Neutrophil (primary cell): Measurements from ENCODE around the gene GRIN2A.

Source experiments
- H3K27ac ChIP-seq: fragments of 200-600 bp; sonication (generic); 2 replicates; pipeline ENCODE4 v1.5.1; 2016; ENCODE audit warnings: mild to moderate bottlenecking, moderate library complexity
- H3K27me3 ChIP-seq: fragments of 200-600 bp; sonication (generic); 2 replicates; pipeline ENCODE4 v1.6.0; 2016; ENCODE audit warnings: mild to moderate bottlenecking
- H3K36me3 ChIP-seq: fragments of 200-600 bp; sonication (generic); 2 replicates; pipeline ENCODE4 v1.5.1; 2017
- H3K4me1 ChIP-seq, 2 experiments: fragments of 200-600 bp in 1 of 2; sonication (generic) in 1 of 2; 1 replicate in 1 of 2; 2 replicates in 1 of 2; pipeline versions ENCODE4 v1.5.1 to v1.6.1; 2013 to 2016; ENCODE audit warnings: low read depth in 1 of 2, low read length in 1 of 2, mild to moderate bottlenecking in 1 of 2, moderate library complexity in 1 of 2; ENCODE audit not compliant: control insufficient read depth in 1 of 2, insufficient read depth in 1 of 2
- H3K4me3 ChIP-seq, 2 experiments: fragments of 200-600 bp in 1 of 2; sonication (generic) in 1 of 2; 1 replicate in 1 of 2; 2 replicates in 1 of 2; pipeline ENCODE4 v1.5.1; 2013 to 2016; ENCODE audit warnings: low read depth in 1 of 2, low read length in 1 of 2, mild to moderate bottlenecking in 1 of 2, moderate library complexity in 1 of 2
- H3K9me3 ChIP-seq: fragments of 200-600 bp; sonication (generic); 2 replicates; pipeline ENCODE4 v1.5.1; 2016
- CTCF ChIP-seq: fragments of 200-600 bp; sonication (generic); IDR thresholded peaks from 2 replicates; pipeline ENCODE4 v1.5.1; 2016; ENCODE audit warnings: antibody characterized with exemption

GRIN2A gene

GRCh38 chr16:10009684-10010083, 172.5 kb downstream of the GRIN2A start:
- no peaks in the 10 kb centered on the region for H3K27me3 ChIP-seq
- no peak overlapping the region for H3K27ac ChIP-seq
- TF ChIP-seq CTCF, result no peak
- H3K4me3 ChIP-seq, result no peak overlapping the region
- no peaks in the 10 kb centered on the region for H3K4me1 ChIP-seq
- no peaks in the 10 kb centered on the region for H3K9me3 ChIP-seq
- no peaks in the 10 kb centered on the region for H3K36me3 ChIP-seq

GRCh38 chr16:10003486-10003885, 178.7 kb downstream of the GRIN2A start:
- Histone ChIP-seq H3K9me3 (no peaks in the 10 kb centered on the region), H3K36me3 (no peaks in the 10 kb centered on the region), H3K4me3 (no peak overlapping the region), H3K27me3 (no peaks in the 10 kb centered on the region), H3K27ac (no peak overlapping the region), H3K4me1 (no peaks in the 10 kb centered on the region)
- no peak for TF ChIP-seq CTCF

- H3K9me3 ChIP-seq, result no peaks in the 10 kb centered on the region
- H3K36me3 ChIP-seq, result no peaks in the 10 kb centered on the region
- H3K4me1 ChIP-seq, result no peaks in the 10 kb centered on the region
- H3K27me3 ChIP-seq, result no peaks in the 10 kb centered on the region
- TF ChIP-seq CTCF, result no peak
- H3K4me3 ChIP-seq, result no peak overlapping the region
- H3K27ac ChIP-seq, result no peak overlapping the region
These were observed 180.9 kb downstream of the GRIN2A start for GRCh38 chr16:10001258-10001775.

GRCh38 chr16:9996221-9996620, 186.0 kb downstream of the GRIN2A start:
- H3K27me3 ChIP-seq, result no peaks in the 10 kb centered on the region
- no peak overlapping the region for H3K4me3 ChIP-seq
- no peaks in the 10 kb centered on the region for H3K9me3 ChIP-seq
- no peaks in the 10 kb centered on the region for H3K4me1 ChIP-seq
- no peak overlapping the region for H3K27ac ChIP-seq
- no peak for TF ChIP-seq CTCF
- H3K36me3 ChIP-seq, result no peaks in the 10 kb centered on the region

GRCh38 chr16:9992441-9992840, 189.8 kb downstream of the GRIN2A start:
- no peak overlapping the region for H3K27ac ChIP-seq
- no peak overlapping the region for H3K4me3 ChIP-seq
- no peak for TF ChIP-seq CTCF
- no peaks in the 10 kb centered on the region for H3K9me3 ChIP-seq
- H3K27me3 ChIP-seq, result no peaks in the 10 kb centered on the region
- no peaks in the 10 kb centered on the region for H3K36me3 ChIP-seq
- H3K4me1 ChIP-seq, result no peaks in the 10 kb centered on the region

GRCh38 chr16:9980981-9981380, 201.2 kb downstream of the GRIN2A start:
- no peak for TF ChIP-seq CTCF
- no peak overlapping the region for H3K27ac ChIP-seq
- H3K27me3 ChIP-seq, result no peaks in the 10 kb centered on the region
- H3K4me3 ChIP-seq, result no peak overlapping the region
- H3K36me3 ChIP-seq, result no peaks in the 10 kb centered on the region
- no peaks in the 10 kb centered on the region for H3K4me1 ChIP-seq
- H3K9me3 ChIP-seq, result no peaks in the 10 kb centered on the region
